ENCODE results near the gene CAMTA2. TPM values are rescaled to one million over a fixed set of nuclear protein-coding genes. Genes with fewer than 3 reads are reported as not detected.

CAMTA2 gene
- total RNA-seq, 1 donor from 2014 or later = 34.1 TPM

- H3K27ac Mint-ChIP-seq = no peak overlapping the region
- no peak for TF ChIP-seq CTCF (IDR thresholded peaks at IDR 0.05; ENCODE audit: unreplicated experiment)
- peaks cover 10% of the 10 kb centered on the region for H3K4me1 Mint-ChIP-seq (ENCODE audit: low read depth)
- no peaks in the 10 kb centered on the region for H3K9me3 Mint-ChIP-seq (ENCODE audit: low read depth)
- H3K4me3 Mint-ChIP-seq (ENCODE audit: low read depth) = no peak overlapping the region
- no peak for DNase-seq (ENCODE audit: low spot score, unreplicated experiment)
- H3K36me3 Mint-ChIP-seq (ENCODE audit: insufficient read depth) = no peaks in the 10 kb centered on the region
- peaks cover 8% of the 10 kb centered on the region for H3K27me3 Mint-ChIP-seq
Measured at GRCh38 chr17:4994081-4994595, 6.7 kb upstream of the CAMTA2 start.

- Mint-ChIP-seq H3K27me3 (no peaks in the 10 kb centered on the region), H3K9me3 (ENCODE audit: low read depth) (no peaks in the 10 kb centered on the region), H3K4me3 (ENCODE audit: low read depth) (peak overlapping the region; percentile 81), H3K27ac (peak overlapping the region; percentile 86), H3K4me1 (ENCODE audit: low read depth) (peaks cover 16% of the 10 kb centered on the region), H3K36me3 (ENCODE audit: insufficient read depth) (no peaks in the 10 kb centered on the region)
- TF ChIP-seq CTCF (IDR thresholded peaks at IDR 0.05; ENCODE audit: unreplicated experiment) = no peak
- no peak for DNase-seq (ENCODE audit: low spot score, unreplicated experiment)
Measured at GRCh38 chr17:4987767-4988567, 492 bp upstream of the CAMTA2 start.

DNA sequence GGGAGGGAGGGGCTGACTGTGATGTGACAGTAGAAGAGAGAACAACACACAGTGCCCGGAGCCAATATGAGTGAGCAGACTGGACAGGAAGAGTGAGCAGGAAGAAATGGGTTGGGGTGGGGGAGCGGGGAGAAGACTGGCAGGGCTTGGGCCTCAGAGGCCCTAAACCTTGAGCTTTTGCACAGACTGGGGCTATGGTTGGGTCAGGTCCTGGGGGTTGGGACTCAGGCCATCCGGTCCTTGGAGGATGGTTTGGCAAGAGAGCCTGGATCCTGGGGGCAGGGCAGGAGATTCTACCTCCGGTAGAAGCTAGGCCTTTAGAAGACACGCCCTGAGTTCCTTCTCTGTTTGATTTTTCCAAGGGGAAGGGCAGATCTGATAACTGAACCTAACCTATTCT lies 1.1 kb downstream of the CAMTA2 start:
- TF ChIP-seq CTCF (IDR thresholded peaks at IDR 0.05; ENCODE audit: unreplicated experiment) = no peak
- Mint-ChIP-seq H3K4me1 (ENCODE audit: low read depth) (peaks cover 16% of the 10 kb centered on the region), H3K27me3 (no peaks in the 10 kb centered on the region), H3K4me3 (ENCODE audit: low read depth) (peak overlapping the region; percentile 81), H3K36me3 (ENCODE audit: insufficient read depth) (peaks cover 2% of the 10 kb centered on the region), H3K9me3 (ENCODE audit: low read depth) (no peaks in the 10 kb centered on the region), H3K27ac (peak overlapping the region; percentile 85)
- no peak for DNase-seq (ENCODE audit: low spot score, unreplicated experiment)

DNA sequence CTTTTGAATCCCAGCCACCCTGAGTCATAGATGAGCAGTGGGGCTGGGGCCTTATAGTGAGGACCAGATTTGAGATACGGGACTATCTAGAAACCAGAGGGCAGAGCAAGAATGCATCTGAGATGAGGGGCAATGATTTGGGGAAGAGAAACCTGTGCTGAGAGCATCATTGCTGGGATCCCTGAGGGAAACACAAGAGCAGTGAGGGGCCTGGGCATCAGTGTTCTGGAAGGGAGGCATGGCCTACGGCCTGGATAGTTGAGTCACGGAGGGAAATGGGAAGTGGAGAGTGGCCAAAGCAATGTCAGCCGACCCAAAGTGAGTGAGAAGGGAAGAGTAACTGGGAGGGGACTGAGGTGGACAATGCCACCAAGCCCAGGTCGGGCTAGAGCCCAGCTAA lies 5.2 kb downstream of the CAMTA2 start:
- Mint-ChIP-seq H3K27me3 (no peaks in the 10 kb centered on the region), H3K4me1 (ENCODE audit: low read depth) (peaks cover 8% of the 10 kb centered on the region), H3K9me3 (ENCODE audit: low read depth) (no peaks in the 10 kb centered on the region), H3K4me3 (ENCODE audit: low read depth) (no peak overlapping the region), H3K36me3 (ENCODE audit: insufficient read depth) (peaks cover 9% of the 10 kb centered on the region), H3K27ac (no peak overlapping the region)
- TF ChIP-seq CTCF (IDR thresholded peaks at IDR 0.05; ENCODE audit: unreplicated experiment) = no peak
- no peak for DNase-seq (ENCODE audit: low spot score, unreplicated experiment)

- peak; percentile 71 for TF ChIP-seq CTCF (IDR thresholded peaks at IDR 0.05; ENCODE audit: unreplicated experiment)
- Mint-ChIP-seq H3K27me3 (no peaks in the 10 kb centered on the region), H3K27ac (peak overlapping the region; percentile 29), H3K4me3 (ENCODE audit: low read depth) (no peak overlapping the region), H3K9me3 (ENCODE audit: low read depth) (no peaks in the 10 kb centered on the region), H3K36me3 (ENCODE audit: insufficient read depth) (peaks cover 10% of the 10 kb centered on the region), H3K4me1 (ENCODE audit: low read depth) (peaks cover 2% of the 10 kb centered on the region)
- DNase-seq (ENCODE audit: low spot score, unreplicated experiment) = peak; percentile 46
Measured at GRCh38 chr17:4980644-4981216, 6.7 kb downstream of the CAMTA2 start.
